Raji (cell line): ENCODE results near the gene BEND7.

Experiments
- POLR2A ChIP-seq: IDR thresholded peaks from 2 replicates; pipeline ENCODE4 v1.6.1; 2011; ENCODE audit warnings: low read depth, low read length, control low read depth; ENCODE audit not compliant: insufficient read depth

BEND7 gene

DNA sequence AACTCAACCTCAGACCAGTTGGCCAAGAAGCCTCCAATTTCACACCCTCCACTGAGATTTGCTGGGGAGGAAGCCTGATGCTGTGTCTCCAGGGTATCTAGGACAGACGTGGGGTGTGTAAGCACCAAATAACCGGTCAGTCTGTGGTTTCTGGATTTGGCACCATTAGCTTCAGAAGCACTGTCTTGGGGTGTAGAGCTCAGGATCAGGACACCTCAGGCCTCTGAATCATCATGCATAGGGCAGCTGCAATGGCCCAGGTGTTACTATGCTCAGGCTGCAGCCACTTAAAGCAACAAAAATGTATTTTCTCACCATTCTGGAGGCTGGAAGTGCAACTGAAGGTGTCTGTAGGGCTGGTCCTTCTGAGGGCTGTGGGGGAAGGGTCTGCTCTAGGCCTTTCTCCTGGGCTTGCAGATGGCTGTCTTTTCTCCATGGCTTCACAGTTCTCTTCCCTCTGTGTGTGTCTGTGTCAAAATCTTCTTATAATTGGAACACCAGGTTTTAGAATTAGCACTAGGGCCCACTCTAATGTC lies 107.4 kb downstream of the BEND7 start:
- TF ChIP-seq POLR2A = no peak

DNA sequence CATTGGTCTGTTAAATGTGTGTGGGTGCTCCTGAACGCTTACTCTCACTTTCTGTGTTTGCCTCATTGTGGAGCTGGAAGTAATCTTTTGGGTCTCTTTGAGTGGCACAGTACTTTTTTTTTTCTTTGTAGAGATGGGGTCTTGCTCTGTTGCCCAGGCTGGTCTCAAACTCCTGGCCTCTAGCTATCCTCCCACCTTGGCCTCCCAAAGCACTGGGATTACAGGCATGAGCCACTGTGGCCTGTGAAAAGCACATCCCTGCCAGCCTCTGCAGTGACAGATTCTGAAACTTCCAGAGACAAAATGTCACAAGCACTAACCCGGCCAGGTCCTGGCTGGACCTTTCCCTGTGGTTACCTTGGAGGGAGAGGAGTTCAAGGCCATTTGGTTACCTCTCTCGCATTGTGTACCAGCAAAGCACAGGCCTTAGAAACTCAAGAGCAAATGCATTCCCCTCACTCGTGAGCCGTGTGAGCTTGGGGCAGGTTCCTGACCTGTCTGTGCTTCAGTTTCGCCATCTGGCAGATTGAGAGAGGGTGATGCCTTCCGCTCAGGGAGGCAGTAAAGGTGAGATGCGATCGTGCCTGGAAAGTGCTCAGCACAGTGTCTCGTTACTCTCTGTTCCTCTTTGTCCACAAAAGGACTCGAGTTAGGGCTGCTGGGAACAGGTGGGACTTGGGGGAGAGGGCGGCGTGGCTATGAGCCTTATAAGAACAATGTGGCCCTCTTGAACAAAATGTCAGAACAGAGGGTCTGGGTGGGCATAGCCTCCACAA lies 108.1 kb downstream of the BEND7 start:
- no peak for TF ChIP-seq POLR2A

DNA sequence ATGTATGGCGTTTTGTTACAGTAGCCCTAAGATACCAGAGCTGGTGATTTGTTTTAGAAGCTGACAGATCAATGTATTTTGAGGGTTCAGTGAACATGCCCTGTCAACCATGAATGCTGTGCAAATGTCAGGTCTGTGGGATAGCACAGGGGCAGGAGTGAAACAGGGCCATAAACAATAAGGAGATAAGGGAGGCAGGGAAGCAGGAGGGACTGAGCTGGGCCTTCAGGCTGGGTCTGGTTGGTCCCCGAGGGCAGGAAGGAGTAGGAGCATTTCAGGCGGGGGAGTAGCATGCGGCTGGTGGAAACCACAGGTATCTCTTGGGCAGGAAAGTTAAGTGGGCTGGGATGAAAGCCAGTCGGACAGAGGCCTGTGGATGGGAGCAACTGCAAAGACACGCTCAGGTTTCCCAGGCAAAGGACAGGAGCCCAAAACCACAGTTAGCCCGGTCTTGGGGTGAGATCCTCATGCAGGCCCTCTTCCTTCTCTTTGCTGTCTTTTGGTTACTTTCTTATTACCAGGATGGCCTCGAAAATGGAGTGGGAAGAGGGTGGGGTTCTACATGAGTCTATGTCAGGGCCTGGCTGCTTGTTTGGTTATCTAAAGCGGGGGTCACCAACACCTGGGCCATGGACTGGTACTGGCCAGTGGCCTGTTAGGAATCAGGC lies 111.2 kb downstream of the BEND7 start:
- TF ChIP-seq POLR2A = no peak

DNA sequence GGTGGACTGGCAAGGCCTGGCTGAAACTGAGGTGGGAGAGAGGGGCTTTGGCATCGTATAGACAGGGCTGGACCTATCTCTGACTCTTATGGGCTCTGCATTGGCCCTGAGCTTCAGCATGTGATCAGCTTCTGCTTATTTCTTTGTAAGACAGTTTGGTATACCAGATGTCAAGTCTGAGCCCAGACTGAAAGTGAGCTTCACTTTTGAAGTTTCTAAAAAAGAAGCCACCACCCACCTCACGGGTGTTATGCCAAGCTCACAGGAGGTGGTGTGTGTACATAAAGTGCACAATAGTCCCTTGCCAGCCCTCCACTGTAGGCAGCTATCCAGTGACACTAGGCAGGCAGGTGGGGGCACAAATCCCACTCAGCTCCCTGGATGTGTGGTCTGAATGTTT lies 112.1 kb downstream of the BEND7 start:
- no peak for TF ChIP-seq POLR2A

DNA sequence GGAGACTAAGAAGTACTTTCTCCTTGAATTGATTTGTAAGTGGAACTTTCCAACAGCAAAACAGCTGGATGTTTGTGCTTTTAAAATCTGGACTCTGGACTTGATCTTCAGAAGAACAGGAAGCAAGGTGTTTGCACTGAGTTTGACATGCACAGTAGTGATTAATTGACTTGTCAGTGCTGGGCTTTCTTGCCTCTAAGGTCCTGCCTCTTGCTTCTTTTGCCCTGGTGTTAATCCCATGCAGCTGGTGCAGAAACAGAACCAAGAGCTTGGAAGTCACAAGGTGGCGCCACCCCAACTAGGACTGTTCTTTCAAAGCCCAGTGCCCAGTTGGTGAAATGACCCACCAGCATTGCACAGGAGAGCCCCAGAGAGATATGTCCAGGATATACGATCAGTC lies 114.0 kb downstream of the BEND7 start:
- no peak for TF ChIP-seq POLR2A

DNA sequence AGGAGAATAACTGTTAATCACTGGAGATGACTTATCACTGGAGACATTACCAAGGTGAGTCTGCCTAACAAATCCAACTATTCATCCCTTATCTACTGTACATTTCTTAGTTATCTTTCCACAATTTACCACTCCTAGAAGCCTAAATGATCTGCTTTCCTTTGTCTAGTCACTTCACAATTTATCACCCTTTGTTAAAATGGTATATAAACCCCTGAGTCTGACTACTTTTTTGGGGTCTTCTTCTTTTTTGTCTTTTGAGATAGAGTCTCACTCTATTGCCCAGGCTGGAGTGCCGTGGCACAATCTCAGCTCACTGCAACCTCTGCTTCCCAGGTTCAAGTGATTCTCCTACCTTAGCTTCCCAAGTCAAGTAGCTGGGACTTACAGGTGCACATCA lies 114.7 kb downstream of the BEND7 start:
- TF ChIP-seq POLR2A = no peak

DNA sequence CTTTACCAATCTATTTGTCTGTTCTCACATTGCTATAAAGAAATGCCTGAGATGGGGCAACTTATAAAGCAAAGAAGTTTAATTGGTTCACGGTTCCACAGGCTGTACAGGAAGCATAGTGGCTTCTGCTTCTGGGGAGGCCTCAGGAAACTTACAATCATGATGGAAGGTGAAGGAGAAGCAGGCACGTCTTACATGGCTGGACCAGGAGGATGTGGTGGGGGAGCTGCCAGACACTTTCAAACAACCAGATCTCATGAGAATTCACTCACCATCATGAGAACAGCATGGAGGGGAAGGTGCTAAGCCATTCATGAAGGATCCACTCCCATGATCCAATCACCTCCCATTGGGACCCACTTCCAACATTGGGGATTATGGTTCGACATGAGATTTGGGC lies 115.9 kb downstream of the BEND7 start:
- TF ChIP-seq POLR2A = no peak

DNA sequence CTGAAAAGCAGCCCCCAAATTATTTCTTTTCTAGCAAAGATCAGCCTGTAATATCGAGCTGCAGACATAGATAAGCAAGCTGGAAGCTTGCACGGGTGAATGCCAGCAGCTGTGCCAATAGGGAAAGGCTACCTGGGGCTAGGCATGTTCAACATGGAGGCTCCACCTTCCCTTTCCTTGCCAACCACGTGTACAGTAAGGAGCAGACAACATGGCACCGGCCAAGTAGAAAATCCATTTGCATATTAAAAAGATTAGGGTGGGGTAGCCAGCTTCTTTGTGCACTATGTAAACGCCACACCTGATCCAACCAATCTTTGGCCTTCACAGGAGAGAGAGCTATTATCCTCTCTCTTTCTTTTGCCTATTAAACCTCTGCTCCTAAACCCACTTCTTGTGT lies 124.0 kb downstream of the BEND7 start:
- TF ChIP-seq POLR2A = no peak

DNA sequence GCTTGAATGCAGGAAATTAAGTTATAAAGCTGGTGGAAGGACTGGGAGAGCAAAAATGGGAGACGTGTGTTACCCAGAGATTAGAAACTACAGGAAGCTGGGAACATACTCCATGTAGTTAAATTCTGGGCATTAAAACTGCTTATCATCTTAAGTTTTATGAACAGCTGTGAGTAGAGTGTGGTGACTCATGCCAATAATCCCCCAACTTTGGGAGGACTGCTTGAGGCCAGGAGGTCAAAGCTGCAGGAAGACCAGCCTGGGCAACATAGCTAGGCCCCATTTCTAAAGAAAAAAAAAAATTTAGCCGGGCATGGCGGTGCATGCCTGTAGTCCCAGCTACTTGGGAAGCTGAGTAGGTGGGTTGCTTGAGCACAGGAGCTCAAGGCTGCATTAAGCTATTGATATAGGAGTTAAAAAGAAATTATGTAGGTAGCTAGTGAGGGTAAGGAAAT lies 124.5 kb downstream of the BEND7 start:
- TF ChIP-seq POLR2A = no peak

DNA sequence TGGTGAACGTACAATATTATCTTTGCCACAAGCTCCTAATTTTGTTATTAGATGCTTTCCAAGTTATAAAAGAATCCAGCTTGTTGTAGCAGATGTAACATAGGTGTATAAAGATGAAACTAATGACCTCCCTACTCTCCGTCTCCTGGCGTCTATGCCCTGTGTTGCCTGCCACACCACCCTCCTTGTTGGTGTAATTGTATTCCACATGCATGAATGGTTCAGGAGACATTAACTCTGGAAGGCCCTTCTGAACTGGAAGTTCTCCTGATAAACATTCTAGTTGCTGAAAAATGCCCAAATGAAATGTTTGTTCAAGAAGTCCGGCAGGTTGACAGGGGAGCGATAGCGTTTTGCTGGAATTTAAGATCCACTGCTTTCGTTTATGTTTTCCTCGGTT lies 126.8 kb downstream of the BEND7 start:
- TF ChIP-seq POLR2A = no peak

DNA sequence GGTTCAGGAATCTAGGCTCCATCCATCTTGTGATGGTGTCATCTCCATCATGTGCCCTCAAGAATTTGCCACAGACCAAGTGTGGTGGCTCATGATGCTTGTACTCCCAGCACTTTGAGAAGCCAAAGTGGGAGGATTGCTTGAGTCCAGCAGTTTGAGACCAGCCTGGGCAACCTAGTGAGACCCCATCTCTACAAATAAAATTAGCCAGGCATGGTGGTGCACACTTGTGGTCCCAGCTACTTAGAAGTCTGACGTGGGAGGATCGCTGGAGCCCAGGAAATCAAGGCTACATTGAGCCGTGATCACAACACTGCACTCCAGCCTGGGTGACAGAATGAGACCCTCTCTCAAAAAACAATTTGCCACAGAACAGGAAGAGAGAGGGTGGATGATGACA lies 127.7 kb downstream of the BEND7 start:
- no peak for TF ChIP-seq POLR2A

DNA sequence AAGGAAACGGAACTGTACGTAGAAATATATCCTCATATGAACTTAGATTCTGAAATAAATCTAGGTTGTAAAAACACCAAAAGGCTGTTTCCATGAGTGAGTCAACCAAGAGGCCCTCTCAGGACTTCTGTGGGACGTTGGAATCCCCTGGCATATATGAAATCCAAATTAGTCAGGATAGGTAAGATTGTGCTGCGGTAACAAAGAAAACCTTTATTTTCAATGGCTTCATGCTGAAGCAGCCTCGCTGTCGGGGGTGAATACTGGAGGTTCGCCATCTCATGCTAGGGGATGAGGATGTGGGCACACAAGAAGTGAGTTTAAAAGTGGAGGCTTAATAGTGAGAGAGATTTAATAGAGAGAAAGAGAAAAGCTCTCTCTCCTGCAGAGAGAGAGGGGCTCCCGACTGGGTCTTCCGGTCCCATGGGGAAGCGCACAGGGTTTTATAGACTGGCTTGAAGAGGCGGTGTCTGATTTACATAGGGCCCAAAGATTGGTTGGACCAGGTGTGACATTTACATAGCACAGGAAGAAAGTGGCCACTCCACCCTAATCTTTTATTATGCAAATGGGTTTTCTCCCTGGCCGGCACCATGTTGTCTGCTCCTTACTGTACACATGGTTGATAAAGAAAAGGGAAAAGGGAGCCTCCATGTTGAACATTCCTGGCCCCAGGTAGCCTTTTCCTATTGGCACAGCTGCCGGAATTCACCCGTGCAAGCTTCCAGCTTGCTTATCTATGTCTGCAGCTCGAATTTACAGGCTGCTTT lies 128.4 kb downstream of the BEND7 start:
- TF ChIP-seq POLR2A = no peak

DNA sequence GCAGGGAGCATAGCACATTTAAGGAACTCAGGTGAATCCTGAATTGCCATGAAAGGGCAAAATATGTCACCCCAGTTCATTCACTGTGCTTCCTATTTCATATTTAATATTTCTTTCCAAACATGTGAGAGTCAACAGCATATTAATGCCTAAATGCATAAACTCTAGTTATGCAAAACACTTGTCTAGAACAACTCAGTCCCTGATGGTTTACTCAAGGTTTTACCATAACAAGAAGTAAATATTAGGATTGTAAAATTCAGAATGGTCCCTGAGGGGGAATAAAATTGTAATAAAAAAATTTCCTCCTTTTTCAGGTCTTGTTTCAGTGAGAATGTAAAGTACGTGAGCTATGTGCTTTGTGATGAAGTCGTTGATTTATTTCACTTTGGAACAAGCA lies 129.1 kb downstream of the BEND7 start:
- TF ChIP-seq POLR2A = no peak

DNA sequence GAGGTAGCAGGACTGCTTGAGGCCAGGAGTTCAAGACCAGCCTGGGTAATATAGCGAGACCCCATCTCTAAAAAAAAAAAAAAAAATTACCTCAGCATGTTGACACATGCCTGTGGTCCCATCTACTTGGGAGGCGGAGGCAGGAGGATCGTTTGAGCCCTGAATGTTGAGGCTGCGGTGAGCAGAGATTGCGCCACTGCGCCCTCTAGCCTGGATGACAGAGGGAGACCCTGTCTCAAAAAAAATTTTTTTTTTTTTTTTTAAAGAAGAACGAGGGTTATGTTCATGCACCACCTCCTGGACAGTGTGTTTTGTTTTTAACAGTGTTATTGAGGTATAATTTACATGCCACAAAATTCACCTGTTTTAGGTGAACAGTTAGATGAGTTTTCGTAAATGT lies 129.6 kb downstream of the BEND7 start:
- TF ChIP-seq POLR2A = no peak

DNA sequence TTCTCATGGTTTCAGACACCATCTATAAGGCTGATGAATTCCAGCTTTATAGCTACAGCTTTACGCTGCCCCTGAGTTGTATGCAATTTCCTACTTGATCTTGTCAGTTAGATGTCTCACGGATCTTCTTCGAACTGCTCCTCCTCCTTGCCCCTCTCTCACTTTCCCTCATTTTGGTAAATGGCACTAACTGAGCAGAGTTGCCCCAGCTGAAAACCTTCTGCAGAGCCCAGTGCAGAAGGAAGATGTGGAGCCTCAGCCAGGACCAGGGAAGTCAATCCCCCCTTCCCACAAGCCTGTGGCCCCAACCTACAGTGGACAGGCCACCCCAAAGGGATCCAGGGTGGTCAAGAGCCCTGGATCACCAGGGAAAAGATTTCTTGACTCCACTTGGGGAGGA lies 131.8 kb downstream of the BEND7 start:
- no peak for TF ChIP-seq POLR2A

DNA sequence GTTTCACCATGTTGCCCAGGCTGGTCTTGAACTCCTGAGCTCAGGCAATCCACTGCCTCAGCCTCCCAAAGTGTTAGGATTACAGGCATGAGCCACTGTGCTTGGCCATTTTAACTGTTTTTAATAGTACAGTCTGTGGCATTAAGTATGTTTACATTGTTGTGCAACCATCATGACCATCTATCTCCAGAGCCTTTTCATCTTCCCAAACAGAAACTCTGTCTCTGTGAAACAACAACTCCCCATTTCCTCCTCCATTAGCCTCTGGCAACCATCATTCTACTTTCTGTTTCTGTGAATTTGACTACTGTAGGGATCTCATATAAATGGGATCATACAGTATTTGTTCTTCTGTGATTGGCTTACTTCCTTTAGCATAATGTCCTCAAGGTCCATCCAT lies 132.4 kb downstream of the BEND7 start:
- no peak for TF ChIP-seq POLR2A
